Endothelial cell of umbilical vein (primary cell): Measurements from ENCODE around the gene FSIP1.

Source experiments
- POLR2A ChIP-seq: IDR thresholded peaks from 2 replicates; pipeline ENCODE4 v1.6.1; 2012; ENCODE audit warnings: low read depth, mild to moderate bottlenecking, control low read depth, low read length
- TF ChIP-seq, protein P1 (sequence below), 2 donors: IDR thresholded peaks; 1 replicate in 1 of 2; 2 replicates in 1 of 2; pipeline ENCODE4 v1.5.1; 2011; ENCODE audit warnings: low read length in 2 of 2, mild to moderate bottlenecking in 2 of 2, moderate library complexity in 2 of 2, control low read depth in 1 of 2, inconsistent platforms in 1 of 2, low read depth in 1 of 2; ENCODE audit not compliant: insufficient read depth in 1 of 2; ENCODE audit errors: extremely low read depth in 1 of 2
- TF ChIP-seq, protein P2 (sequence below): IDR thresholded peaks from 2 replicates; pipeline ENCODE4 v1.6.1; 2011; ENCODE audit not compliant: insufficient read depth, insufficient read length

DNA sequence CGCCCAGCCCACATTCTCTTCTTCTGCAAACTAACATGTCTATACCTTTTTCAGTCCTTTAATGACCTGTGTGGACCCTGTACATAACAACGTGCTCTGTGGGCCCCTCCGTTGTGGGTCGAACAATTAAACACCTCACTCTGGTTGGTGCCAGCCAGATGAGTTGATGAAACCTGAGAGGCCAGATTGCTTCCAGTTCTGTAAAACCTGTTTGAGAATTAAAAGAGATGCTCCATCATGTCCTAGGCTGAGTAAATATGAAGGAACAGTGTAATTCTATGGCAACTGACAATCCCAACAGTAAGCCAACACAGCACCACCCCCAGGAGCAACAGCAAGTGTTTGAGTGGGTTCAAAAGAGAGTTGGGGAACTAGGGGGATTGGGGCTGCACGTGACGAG lies 207.5 kb downstream of the FSIP1 start:
- TF ChIP-seq, protein P1, sequence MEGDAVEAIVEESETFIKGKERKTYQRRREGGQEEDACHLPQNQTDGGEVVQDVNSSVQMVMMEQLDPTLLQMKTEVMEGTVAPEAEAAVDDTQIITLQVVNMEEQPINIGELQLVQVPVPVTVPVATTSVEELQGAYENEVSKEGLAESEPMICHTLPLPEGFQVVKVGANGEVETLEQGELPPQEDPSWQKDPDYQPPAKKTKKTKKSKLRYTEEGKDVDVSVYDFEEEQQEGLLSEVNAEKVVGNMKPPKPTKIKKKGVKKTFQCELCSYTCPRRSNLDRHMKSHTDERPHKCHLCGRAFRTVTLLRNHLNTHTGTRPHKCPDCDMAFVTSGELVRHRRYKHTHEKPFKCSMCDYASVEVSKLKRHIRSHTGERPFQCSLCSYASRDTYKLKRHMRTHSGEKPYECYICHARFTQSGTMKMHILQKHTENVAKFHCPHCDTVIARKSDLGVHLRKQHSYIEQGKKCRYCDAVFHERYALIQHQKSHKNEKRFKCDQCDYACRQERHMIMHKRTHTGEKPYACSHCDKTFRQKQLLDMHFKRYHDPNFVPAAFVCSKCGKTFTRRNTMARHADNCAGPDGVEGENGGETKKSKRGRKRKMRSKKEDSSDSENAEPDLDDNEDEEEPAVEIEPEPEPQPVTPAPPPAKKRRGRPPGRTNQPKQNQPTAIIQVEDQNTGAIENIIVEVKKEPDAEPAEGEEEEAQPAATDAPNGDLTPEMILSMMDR (IDR thresholded peaks at IDR 0.05; ENCODE audit: extremely low read depth in 1 of 2, insufficient read depth in 1 of 2, low read depth in 1 of 2, low read length in 2 of 2) = no peak
- TF ChIP-seq POLR2A = no peak
- TF ChIP-seq, protein P2, sequence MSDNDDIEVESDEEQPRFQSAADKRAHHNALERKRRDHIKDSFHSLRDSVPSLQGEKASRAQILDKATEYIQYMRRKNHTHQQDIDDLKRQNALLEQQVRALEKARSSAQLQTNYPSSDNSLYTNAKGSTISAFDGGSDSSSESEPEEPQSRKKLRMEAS = no peak
